Hematopoietic multipotent progenitor cell treated with erythropoietin and hydrocortisone succinate and interleukin-3 and kit ligand, for 17 days (in vitro differentiated cells): ENCODE data around the gene GLRX5.

Experiments
- DNase-seq: peaks from one replicate; pipeline ENCODE4 v3.0.0-alpha.2; 2015; ENCODE audit warnings: low spot score

Gene GLRX5

DNA sequence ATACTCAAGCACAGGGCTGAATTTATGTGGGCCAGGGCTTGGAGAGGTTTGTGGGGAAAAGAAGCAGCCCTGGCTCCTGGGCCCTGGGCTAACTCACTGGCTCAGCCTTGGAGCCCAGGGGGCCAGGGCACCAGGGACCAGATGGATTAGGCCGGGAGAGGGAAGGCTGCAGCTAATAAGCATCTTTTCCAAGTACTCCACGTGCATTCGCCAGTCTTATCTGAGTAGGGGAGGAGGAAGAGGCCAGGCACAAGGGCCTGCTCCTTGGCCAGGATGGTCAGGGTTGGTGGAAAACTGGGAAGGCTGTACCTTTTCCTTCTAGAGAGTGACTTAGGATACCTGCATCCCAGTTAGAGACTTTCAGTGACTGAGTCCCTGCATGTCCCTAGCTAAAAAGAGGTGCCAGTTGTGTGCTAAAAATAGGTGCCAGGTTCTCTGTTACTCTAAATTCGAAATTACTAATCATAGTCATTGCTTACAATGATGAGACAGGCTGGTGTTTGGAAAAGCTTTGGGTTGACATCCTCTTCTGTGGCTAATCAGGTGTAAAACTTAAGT is 1.3 kb downstream of the GLRX5 start:
- peak; percentile 70 for DNase-seq

DNA sequence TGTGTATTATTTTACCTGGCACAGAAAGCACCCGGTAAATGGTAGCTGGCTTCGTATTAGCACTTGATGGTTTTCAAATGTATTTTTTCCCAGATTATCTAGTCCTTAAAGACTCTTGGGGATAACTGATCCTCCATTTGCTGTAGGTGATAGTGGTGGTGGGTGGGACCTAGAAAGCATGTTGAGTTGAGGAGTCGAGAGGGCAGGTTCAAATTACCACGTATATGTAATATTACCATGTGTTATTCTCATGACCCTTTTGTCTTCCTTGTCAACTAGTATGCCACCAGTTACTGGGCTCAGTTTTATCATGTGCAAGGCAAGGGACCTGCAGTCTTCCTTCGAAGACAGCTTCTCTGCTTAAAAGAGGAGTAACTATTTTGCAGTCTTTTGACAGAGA is 1.8 kb downstream of the GLRX5 start:
- DNase-seq: peak; percentile 74

DNA sequence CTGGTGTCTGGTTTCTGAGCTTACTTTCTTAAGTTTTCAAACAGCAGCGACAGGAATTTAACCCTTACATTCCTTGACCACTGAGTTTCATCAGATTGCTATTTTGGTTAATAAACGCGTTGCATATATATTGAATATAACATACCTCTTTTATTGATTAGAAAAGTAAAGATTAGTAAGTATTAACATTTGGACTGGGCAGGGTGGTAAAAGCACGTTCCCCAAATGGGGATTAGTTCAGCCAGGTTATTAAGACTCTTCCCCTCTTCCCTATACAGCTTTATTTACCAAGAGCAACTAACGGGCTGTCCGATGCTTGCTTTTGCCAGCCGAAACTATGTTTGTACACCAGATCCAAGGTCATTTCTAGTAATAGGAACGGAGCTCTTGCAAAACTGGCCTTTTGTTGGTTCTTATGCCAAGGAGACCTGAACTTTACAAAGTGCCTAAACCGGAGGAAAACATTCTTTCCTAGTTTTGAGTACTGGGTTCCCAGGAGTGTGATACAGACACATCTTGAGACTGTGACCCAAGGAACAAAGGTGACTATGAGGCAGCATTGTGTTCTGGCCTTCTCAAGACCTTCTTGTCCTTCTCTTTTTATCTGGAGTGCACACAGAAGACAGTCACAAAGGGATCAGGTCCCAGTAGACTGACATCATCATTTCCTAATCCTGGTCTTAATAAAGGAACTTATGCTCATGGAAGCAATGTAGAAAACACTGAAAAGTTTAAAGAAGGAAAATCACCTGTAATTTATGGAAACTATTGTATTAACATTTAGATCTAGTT is 2.6 kb downstream of the GLRX5 start:
- peak; percentile 69 for DNase-seq

DNA sequence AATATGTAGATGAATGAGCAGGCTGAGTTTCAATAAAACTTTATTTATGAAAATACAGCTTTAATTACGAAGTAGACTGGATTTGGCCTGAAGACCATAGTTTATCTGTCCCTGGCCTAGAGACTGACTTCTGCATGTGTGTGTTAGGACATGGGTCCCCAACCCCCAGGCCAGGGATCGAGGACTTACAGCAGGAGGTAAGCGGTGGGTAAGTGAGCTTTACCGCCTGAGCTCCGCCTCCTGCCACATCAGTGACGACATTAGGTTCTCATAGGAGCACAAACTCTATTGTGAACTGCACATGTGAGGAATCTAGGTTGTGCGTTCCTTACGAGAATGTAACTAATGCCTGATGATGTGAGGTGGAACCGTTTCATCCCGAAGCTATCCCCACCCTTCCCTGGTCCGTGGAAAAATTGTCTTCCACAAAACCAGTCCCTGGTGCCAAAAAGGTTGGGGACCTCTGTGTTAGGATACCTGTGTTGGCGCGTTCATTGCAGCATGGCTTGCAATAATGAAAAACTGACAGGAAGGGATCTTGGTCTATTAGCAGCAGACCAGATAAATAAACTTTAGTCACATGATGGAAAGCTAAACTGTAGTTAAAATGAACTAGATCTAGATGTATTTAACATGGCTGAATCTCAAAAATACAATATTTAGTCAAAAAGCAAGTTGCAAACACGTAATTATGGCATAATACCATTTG is 4.1 kb downstream of the GLRX5 start:
- DNase-seq: peak; percentile 71

DNA sequence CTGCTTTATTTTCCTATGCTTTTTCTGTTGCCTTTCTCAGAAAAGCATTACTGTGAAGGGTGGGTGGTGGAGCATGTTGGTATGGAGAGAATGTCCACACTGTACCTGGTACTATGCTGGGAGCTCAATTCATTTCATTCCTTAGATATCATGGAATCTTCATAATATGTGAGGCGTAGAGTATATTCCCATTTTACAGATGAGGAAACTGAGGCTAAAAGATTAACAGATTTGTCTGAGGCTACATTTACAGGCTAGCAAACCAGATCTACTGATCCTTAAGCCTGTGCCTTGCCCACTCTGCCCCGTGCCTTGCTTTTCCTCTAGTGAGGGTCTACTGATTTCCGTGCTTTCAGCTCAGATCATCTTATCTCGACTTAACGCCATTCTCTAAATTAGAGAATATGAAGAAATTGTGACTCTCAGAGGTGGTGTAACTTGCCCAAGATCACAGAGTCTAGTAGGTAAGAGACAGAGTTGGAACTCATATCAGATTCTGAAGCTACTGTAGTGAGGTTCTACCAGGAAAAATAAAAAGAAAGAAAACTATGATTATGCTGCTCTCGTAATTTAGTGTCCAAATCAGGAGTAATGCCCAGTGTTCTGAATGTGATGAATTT is 5.5 kb downstream of the GLRX5 start:
- DNase-seq: peak; percentile 72

DNA sequence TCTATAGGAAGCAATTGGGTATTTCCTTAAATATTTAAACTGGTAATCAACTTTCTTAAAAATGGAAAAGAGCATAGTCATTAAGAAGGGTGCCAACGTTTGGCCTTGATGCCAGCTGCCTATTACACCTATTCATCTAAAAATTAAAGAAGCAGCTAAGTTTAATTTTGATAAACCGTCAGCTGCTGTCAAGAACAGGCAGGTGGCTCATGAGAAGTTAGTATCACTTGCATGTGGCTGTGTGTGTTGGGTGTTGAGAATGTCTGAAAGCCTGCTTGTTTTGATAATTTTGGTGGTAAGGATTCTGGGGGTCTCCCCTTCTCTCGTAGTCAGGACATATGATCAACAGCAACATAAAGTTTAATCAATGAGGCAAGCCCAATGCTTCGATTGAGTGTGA is 6.5 kb downstream of the GLRX5 start:
- DNase-seq: no peak

DNA sequence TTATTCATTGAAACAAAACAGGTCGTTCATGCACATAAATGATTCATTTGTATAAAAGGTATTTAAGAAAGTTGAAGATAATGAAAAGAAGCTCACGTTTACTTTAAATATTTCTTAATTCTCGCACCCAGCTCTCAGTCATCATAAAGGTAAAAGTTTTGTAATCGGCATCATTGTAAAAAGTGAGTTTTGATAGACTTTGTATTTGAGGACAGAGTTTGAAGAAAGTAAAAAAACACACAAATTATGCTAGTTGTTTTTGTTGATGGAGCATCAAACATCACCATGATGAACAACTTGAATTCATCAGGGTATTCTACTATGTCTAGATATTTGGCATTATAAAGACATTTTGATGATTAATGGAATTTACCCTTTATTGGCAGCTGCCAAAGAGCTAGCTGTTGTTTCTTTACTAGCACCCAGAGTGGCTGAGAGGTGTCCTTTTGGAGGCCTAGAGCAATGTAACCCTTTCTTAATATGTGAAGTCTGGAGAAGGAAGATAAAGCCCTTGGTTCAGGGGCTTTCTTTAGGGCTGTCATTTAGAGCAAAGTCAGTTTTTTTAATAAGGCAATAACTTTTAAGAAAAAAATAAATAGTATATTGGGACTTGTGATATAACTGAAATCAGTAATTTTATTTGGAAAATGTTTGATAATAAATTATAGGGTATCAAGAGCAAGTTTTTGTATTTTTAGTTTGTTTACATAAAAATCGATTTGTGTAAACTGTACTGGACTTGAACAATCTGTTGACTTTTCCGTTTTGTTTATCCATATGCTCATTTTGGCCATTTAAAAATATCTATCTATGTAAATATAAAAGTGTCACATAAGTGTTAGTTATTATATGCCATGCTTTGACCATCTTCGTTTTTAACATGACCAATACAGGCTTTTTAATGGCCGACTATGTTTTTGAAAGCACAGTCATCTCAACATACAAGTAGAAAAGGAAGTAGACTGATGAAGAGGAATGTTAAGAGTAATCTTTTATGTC is 7.4 kb downstream of the GLRX5 start:
- DNase-seq: peak; percentile 83

DNA sequence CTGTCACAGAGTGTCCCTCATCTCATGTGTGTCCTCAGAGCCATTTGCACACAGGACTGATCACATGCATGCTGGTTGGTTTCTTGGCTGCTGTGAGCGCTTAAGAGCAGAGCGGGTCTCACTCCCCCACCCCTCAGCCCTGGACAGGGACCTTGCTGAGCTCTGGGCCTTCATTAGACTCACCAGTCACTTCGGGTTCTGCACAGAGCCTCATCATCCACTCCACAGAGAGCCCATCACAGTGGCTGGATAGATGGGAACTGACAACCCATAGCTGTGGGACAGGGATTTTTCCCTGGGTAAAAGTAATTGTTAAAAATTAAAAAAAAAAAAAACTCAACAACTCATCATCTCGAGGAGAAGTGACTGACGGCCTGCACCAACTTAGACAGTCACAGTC is 8.2 kb downstream of the GLRX5 start:
- peak; percentile 72 for DNase-seq

DNA sequence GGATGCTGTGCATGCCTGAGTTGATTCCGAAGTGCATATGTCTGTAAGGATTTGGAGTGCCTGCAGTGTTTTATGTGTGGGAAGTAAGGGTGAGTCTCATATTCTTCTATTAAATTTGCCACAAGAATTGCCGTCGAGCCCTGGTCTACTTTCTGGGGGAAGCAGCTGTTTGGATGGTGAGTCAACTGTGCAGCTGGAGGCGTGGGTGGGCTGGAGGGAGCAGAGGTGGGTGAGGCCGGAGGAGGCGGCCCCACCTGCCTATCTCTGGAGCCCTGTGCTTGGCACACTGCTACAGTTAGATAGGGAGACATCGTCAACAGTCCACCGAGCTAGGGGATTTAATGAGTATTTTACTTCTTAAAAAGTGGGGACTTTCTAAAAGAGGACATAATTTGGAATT is 9.7 kb downstream of the GLRX5 start:
- peak; percentile 92 for DNase-seq

DNA sequence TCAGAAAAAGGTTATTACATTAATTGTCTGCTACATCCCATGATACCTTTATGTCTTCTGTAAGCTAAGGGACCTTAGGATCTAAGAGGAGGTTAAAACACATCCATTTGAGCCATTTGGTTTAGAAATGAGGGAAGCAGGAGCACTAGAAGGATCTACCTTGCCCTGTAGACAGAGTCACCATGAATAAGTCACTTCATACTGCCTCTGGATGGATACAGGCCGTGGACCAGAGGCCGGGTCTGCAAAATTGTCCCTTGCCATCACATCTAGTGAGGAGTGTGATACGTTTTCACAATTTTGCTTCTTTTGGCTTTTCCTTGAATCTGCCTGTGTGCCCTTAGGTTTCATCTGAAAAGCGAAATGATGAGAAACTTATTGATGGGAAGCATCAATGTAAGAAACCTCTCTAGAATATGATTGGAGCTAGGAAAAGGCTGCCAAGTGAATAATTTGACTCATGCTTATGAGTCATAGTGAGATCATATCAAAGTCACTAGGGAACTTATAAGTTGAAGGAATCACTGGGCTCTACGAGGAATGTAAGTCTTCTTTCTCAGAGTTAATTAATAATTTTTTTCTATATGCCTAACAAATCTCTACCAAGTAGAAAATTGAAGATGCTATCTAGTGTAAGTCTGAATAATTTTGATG is 10.8 kb downstream of the GLRX5 start:
- DNase-seq: peak; percentile 91

DNA sequence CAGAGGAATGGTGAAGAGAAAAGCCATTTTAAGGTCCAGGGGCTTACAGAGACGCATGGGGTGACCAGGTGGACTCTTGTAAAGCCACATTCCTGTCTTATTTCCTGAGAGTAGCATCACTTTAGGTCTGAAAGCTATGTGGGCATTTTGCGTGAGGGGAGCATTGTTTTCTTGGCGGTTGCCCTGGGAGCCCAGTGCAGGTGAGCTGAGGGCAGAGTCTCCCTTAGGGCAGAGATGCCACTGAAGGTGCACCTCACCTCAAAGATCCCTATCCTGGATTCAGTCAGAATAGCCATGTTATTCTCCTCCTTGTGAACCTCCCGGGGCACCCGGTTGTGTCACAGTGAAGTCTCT is 12.4 kb downstream of the GLRX5 start:
- no peak for DNase-seq

DNA sequence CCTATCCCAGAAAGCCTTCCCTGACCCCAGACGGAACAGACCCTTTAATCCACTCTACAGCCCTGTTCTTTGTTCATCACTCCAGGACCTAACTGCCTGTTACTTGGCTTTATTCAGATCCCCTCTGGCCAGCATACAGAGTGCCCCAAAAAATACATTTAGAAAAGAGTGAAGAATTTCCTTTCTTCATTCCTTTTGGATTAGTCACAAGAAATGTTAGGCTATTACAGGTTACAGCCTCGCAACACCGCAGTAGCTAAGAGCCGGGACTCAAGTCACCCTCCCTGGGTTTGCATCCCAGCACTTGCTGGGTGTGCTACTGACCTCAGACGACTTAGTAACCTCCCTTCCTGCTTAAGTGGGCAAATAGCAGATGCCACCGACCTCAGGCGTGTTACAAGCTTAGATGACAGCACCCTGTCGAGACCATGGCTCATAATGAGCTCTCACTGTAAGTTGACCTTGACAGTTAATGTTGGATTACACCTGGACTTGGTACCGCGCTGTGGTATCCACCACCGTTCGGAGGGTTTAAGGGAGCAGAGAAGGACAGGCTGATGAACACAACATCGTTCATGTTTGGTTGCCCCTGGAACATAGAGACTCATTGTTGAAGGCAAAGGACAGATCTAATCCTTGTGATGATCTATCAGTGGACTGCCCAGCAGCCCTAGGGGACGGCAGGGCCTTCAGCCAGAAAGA is 12.9 kb downstream of the GLRX5 start:
- DNase-seq: peak; percentile 21

DNA sequence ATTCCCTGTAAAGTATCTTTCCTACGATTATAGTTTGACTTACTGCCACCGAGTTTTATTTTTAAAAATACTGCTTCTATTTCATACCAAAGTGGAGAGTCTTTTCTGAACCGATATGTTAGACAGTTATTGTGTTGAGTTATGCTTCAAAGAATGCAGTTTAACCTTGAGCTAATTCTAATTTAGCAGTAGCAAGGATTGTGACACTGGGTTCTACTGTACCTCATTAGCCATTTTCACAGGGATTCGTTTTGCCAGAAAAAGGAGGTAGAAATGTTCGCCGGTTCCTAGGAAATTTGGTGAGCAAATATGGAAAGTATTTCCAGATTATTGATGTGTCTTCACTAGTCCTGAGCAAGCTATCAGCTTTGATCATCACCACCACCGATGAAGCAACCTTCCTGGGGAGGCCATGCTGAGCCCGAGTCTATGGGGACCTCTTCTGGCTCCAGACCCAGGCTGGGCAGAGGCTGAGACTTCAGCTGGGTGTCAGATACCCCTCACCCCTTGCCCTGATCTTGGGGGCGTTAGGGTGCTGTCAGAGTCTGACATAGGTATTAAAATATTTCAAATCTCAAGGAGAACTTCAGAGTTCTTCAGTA is 13.6 kb downstream of the GLRX5 start:
- peak; percentile 25 for DNase-seq

DNA sequence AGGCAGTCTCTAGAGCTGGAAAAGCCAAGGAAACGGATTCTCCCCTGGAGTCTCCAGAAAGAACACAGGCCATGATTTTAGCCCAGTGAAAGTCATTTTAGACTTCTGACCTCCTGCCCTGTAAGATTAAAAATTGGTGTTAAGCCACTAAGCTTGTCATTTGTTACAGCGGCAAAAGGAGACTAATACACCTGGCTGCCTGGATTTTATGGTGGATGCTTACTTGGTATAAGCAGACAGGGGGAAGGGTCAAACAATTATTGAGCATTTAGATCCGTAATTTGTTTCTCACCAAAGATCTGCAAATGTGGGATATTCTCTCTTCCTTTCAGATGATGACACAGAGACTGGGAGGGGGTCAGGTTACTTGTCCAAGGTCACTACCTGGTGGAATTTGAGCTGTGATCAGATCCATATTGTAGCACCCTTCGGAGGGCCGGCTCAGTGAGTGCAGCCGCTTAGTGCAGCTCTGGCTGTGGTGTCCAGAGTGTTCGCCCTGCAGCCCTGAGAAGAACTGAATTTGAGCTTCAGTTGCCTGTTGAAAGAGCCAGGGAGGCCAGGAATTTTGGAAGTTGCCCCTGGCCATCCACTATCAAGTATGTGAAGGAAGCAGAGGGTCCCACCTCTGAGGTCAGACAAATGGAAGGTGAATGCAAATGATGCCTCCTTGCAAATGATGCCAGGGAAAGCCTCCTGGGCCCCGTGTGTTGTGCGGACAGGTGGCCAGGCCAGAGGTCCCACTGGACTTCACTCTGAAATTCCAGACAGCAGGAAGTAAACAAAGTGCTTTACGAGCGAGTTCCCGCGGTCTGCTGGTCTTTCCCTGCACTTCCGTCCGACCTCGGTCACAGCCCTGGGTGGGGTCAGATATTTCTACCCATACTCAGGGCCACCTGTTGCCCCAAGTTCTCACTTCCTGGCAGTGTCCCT is 15.1 kb downstream of the GLRX5 start:
- DNase-seq: no peak

DNA sequence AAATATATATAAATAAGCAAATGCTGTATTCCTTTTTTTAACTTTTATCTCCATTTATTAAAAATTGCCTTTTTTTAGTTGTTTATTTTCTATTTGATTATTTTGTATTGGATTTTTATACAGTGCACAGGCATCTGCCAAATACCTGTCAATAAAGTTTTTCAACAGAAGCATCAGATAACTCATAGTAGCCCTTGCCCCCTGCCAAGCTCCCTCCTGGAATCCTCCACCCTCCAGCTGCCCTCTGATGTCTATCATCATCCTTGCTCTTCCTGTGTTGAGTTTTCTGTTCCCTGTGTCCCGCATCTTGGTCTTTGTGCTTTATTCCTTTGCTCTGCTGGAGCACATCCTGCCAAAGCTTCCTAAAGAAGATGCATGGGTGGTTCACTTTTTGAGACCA is 16.6 kb downstream of the GLRX5 start:
- no peak for DNase-seq

DNA sequence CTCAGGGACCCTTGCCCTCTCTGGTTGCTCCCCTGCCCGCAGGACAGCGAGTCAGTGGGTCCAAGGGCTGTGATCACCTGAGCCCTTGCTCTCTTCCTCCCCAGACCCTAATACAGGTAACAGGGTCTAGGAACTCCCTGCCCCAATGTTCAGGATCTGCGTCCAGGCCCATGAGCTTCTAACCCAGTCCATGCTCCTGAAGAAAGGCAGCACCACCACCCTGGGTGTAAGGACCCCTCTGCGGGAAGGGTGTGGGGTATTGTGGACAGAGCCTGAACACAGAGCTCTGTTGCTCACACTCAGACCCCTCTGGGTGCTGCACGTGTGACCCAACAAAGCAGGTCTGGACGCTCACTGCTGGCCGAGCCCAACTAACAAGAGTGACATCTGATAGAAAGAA is 18.3 kb downstream of the GLRX5 start:
- no peak for DNase-seq

DNA sequence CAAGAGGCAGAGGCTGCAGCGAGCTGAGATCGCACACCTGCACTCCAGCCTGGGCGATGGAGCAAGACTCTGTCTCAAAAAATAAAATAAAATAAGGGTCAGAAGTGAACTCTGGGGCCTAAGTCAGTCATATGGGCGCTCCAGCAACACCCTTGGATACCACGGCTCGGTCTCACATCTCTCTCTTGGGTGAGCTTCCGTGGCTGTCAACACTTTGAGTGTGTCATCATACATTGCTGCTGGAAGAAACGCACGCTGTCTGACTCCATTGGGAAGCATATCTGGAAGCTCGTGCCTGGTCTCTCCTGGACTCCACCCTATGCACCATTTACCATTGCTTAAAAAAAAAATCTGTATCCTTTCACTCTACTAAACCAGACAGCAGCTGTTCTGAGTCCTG is 20.2 kb downstream of the GLRX5 start:
- DNase-seq: no peak

DNA sequence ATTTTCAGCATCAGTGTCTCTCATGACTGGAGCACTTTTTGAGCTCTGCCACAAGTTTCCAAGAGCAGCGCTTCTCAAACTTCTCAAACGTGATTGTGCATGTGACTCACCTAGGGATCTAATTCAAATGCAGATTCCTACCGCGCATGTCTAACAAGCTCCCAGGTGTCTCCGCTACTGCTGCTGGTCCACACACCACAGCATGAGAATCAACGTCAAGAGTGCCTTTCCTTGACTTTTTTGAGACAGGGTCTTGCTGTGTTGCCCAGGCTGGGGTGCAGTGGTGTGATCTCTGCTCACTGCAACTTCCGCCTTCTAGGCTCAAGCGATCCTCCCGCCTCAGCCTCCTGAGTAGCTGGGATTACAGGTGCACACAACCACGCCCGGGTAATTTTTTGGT is 22.4 kb downstream of the GLRX5 start:
- DNase-seq: no peak

DNA sequence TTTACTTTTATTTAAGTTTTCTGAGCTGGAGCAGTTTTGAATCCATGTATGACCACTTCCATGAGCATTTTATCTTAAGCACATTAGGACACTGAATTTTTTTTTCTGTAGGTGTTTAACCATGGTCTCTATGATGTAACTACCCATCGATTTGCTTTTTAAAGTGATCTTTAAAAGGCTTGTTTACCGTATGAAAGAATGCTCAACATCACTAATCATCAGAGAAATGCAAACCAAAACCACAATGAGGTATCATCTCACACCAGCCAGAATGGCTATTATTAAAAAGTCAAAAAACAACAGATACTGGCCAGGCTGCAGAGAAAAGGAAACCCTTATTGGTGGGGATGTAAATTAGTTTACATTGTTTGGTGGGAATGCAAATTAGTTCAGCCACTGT is 23.0 kb downstream of the GLRX5 start:
- DNase-seq: no peak
